Measurements from ENCODE around the gene AK3.
A peak's percentile ranks its signal among the peaks of the same experiment; 100 is the strongest.
"Not testable (repeated sequence)": the region's sequence is repeated elsewhere in the genome, so short reads cannot be mapped to it uniquely, and the experiment has no call there.

AK3 gene

DNA sequence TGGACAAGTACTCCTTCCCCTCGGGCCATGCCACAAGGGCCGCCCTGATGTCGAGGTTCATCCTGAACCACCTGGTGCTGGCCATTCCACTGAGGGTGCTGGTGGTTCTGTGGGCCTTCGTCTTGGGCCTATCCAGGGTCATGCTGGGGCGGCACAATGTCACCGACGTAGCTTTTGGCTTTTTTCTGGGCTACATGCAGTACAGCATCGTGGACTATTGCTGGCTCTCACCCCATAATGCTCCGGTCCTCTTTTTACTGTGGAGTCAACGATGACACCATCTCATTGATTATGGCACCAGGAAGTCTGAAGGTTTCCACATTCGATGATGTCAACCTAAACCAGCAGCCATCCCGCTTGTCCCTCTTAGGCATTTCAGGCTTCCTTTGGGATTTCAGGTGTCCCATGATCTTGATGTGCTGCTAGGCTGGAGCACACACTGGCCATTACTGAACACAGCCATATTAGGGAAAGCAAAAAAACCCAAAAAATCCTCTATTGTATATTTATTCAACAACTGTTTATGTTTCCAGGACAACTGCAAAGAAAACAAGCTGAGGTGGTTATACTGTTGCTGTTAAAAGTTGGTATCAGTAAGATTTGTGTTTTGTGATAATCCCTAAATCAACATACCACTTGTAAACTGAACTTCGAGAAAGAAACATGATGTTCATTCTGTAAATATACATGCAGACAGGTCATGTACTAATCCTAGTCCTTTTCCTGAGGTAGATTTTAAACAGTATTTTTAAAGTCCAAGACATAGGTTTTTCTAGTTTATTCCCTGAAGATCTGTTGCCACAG, 77.8 kb downstream of the AK3 start:
- no peak for DNase-seq

DNA sequence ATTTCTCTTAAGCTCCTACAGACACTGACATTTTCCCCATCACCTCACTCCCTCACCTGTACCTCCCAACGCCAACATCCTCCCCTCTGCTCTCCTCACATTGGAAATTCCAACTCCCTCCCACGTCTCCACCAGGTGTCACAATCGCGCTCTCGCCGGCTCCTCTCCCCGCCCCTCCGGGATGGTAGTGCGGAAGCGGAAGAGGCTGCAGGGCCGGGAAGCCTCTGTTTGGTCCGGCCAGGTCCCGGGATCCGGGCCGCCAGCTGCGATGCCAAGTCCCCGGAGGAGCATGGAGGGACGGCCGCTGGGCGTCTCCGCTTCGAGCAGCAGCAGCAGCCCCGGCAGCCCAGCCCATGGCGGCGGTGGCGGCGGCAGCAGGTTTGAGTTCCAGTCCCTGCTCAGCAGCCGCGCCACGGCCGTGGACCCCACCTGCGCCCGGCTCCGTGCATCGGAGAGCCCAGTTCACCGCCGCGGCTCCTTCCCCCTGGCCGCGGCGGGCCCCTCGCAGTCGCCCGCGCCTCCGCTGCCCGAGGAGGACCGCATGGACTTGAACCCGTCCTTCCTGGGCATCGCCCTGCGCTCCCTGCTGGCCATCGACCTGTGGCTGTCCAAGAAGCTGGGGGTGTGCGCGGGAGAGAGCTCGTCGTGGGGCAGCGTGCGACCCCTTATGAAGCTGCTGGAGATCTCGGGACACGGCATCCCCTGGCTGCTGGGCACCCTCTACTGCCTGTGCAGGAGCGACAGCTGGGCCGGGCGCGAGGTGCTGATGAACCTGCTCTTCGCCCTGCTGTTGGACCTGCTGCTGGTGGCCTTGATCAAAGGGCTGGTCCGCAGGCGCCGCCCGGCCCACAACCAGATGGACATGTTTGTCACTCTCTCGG, 78.7 kb downstream of the AK3 start, which contains the start of gene PLPP6:
Gene PLPP6 (plus strand): TSS at position 187 of the 881 bp plus-strand sequence. CDS start 82 bp downstream, at position 269.
- DNase-seq = peak; percentile 79

DNA sequence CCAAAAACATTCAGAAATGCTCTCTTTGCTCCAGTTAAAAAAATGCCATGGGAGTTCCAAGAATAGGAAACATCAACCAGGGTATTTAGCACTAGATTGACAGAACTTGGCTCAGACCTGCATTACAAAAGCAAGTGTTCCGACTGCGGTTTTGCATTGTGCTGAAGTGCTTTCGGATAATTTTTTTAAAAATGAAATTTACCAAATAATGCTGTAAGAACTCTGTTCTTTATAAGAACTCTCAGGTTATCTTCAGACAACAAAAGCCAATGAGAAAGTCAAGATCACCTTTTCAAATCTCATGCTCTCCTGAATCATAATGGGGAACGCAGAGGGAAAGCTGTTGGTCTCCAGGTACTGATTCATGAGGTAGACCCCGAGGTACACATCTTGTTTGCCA, 79.4 kb downstream of the AK3 start:
- DNase-seq = no peak

DNA sequence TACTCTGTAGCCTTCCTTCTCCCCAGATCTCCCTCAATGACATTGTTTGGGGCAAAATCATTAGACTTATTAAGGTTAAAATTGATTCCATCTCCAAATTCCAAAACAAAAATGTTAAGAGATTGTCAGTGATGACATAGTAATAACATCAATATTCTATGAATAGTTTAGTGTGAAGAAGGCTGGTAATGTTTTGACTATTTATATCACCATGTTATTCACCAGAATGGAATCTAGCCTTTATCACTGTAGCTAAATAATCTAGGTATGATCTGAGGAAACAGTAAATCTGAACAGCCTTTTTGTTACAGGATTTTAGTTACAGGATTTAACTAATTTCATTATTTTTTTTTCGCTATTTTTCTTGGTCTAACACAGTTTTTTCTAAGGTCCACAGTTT, 79.8 kb downstream of the AK3 start:
- no peak for DNase-seq

DNA sequence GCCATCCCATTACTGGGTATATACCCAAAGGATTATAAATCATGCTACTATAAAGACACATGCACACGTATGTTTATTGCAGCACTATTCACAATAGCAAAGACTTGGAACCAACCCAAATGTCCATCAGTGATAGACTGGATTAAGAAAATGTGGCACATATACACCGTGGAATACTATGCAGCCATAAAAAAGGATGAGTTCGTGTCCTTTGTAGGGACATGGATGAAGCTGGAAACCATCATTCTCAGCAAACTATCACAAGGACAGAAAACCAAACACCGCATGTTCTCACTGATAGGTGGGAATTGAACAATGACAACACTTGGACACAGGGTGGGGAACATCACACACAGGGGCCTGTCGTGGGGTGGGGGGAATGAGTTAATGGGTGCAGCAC, 80.3 kb downstream of the AK3 start:
- DNase-seq = not testable (repeated sequence)
